GM12864 (cell line): ENCODE data around the gene SULT1A1.
"Not testable (repeated sequence)": the region's sequence is repeated elsewhere in the genome, so short reads cannot be mapped to it uniquely, and the experiment has no call there.

Source experiments
- DNase-seq: peaks from one replicate; pipeline ENCODE4 v3.0.0-alpha.2; 2011; ENCODE audit warnings: low read depth
- H3K4me3 ChIP-seq: 2 replicates; pipeline ENCODE4 v1.5.1; 2011; ENCODE audit warnings: mild to moderate bottlenecking, low read depth, low read length, control low read depth
- CTCF ChIP-seq: IDR thresholded peaks from 2 replicates; pipeline ENCODE4 v1.5.1; 2011; ENCODE audit warnings: low read depth, mild to moderate bottlenecking, moderate library complexity, low read length, control low read depth, inconsistent platforms; ENCODE audit errors: missing control alignments

SULT1A1 gene

GRCh38 chr16:28607116-28607623 is 2.7 kb downstream of the SULT1A1 start:
- no peak for TF ChIP-seq CTCF
- H3K4me3 ChIP-seq: no peak overlapping the region
- DNase-seq: no peak

GRCh38 chr16:28606291-28607115 is 3.3 kb downstream of the SULT1A1 start:
- DNase-seq: no peak

GRCh38 chr16:28604186-28604565 is 5.7 kb downstream of the SULT1A1 start:
- no peak overlapping the region for H3K4me3 ChIP-seq
- no peak for TF ChIP-seq CTCF
- DNase-seq: no peak

More at GRCh38 chr16:28606291-28607115, 3.3 kb downstream of the SULT1A1 start:
- H3K4me3 ChIP-seq: no peak overlapping the region
- TF ChIP-seq CTCF: no peak

GRCh38 chr16:28603381-28604185 is 6.3 kb downstream of the SULT1A1 start:
- DNase-seq: no peak
- TF ChIP-seq CTCF: no peak
- H3K4me3 ChIP-seq: no peak overlapping the region

- peak; percentile 37 for DNase-seq
- no peak for TF ChIP-seq CTCF
- no peak overlapping the region for H3K4me3 ChIP-seq
These were observed 7.3 kb downstream of the SULT1A1 start for GRCh38 chr16:28602529-28602928.

GRCh38 chr16:28602062-28602461 is 7.8 kb downstream of the SULT1A1 start:
- DNase-seq, H3K4me3 ChIP-seq: not testable (repeated sequence)

- not testable (repeated sequence) for H3K4me3 ChIP-seq, DNase-seq
These were observed 8.3 kb downstream of the SULT1A1 start for GRCh38 chr16:28601589-28601988.

GRCh38 chr16:28600965-28601364 is 8.9 kb downstream of the SULT1A1 start:
- DNase-seq, H3K4me3 ChIP-seq: not testable (repeated sequence)

GRCh38 chr16:28599377-28600285 is 10.2 kb downstream of the SULT1A1 start:
- H3K4me3 ChIP-seq, DNase-seq: not testable (repeated sequence)
